ENCODE results near the gene ZNF778.

DNA sequence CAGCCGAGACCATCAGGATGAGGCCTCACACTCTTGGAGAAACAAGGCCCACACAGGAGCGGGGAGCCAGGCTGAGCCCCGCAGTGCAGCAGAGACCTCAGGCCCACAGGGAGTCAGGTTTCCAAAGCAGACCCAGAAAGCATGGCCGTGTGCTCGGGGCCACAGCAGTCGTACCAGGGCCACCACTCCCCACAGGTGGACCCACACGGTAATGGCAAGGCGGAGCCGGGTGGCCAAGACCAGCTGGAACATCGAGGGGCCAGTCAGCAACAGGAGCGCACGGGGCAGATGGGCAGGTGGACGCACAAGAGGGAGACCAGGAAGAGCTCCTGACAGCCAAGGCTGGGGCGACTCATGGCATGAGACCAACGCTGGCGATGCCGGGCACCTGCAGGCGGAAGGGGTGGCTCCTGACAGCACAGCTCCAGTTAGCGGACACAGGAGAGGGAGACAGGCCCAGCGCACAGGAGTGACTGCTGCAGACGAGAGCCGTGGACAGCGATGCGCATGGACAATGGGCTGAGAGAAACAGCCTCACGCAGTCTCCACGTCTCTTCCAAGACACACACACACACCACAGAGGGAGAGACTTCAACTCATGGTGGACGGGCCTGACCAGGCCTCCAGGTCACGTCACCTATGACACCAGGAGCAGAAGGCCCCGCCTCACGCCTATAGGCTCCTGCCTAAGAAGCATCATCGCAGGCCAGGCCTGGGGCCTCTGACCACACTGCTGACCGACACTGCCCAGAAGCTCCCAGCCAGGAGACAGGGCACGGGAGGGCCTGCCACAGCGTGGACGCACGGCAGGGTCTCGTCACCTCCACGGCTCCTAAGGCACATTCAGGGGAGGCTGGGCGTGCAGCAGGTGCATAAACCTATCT is 58.6 kb downstream of the ZNF778 start:
- TF ChIP-seq POLR2A (IDR thresholded peaks at IDR 0.05; ENCODE audit: low read depth, low read length) (no peak), TAF1 (IDR thresholded peaks at IDR 0.05; ENCODE audit: low read depth, low read length) (no peak), POLR2AphosphoS5 (IDR thresholded peaks at IDR 0.05; ENCODE audit: low read depth, low read length) (no peak)
